ENCODE measurements around the gene SERTAD2. TPM values are rescaled to one million over a fixed set of nuclear protein-coding genes. Genes with fewer than 3 reads are reported as not detected.

Gene SERTAD2
- polyA plus RNA-seq, 1 donor from 2014 or later, result 14.6 TPM

GRCh38 chr2:64632835-64633819 is 20.6 kb downstream of the SERTAD2 start:
- Mint-ChIP-seq H3K27ac (peak overlapping the region; percentile 32 to 65 (median 33)), H3K36me3 (peaks cover 11% of the 10 kb centered on the region), H3K27me3 (no peaks in the 10 kb centered on the region), H3K4me1 (peaks cover 25 to 45% (median 34%) of the 10 kb centered on the region in 3 donors), H3K4me3 (no peak overlapping the region), H3K9me3 (no peaks in the 10 kb centered on the region)

GRCh38 chr2:64631771-64632170 is 21.9 kb downstream of the SERTAD2 start:
- no peaks in the 10 kb centered on the region for H3K27me3 Mint-ChIP-seq
- H3K36me3 Mint-ChIP-seq, result peaks cover 11% of the 10 kb centered on the region
- peak overlapping the region in 1 of 3 donors; percentile 70 for H3K27ac Mint-ChIP-seq
- peaks cover 11 to 31% (median 21%) of the 10 kb centered on the region in 3 donors for H3K4me1 Mint-ChIP-seq
- H3K9me3 Mint-ChIP-seq, result no peaks in the 10 kb centered on the region
- no peak overlapping the region for H3K4me3 Mint-ChIP-seq

- Mint-ChIP-seq H3K27ac (peak overlapping the region in 2 of 3 donors; percentile 67 to 91), H3K36me3 (peaks cover 9% of the 10 kb centered on the region), H3K4me3 (no peak overlapping the region), H3K27me3 (no peaks in the 10 kb centered on the region), H3K9me3 (no peaks in the 10 kb centered on the region), H3K4me1 (peaks cover 12 to 29% (median 20%) of the 10 kb centered on the region in 3 donors)
Measured at GRCh38 chr2:64630752-64631151, 23.0 kb downstream of the SERTAD2 start.

- Mint-ChIP-seq H3K27me3 (no peaks in the 10 kb centered on the region), H3K4me1 (peaks cover 13 to 28% (median 20%) of the 10 kb centered on the region in 3 donors), H3K9me3 (no peaks in the 10 kb centered on the region), H3K27ac (peak overlapping the region in 2 of 3 donors; percentile 70 to 91), H3K4me3 (no peak overlapping the region), H3K36me3 (peaks cover 5% of the 10 kb centered on the region)
Measured at GRCh38 chr2:64629875-64630274, 23.8 kb downstream of the SERTAD2 start.

- H3K4me3 Mint-ChIP-seq, result no peak overlapping the region
- peaks cover 5% of the 10 kb centered on the region for H3K36me3 Mint-ChIP-seq
- peak overlapping the region; percentile 17 to 78 (median 69) for H3K27ac Mint-ChIP-seq
- H3K27me3 Mint-ChIP-seq, result no peaks in the 10 kb centered on the region
- H3K4me1 Mint-ChIP-seq, result peaks cover 13 to 27% (median 20%) of the 10 kb centered on the region in 3 donors
- H3K9me3 Mint-ChIP-seq, result no peaks in the 10 kb centered on the region
Measured at GRCh38 chr2:64629329-64629781, 24.4 kb downstream of the SERTAD2 start.

GRCh38 chr2:64627860-64628841 is 25.6 kb downstream of the SERTAD2 start:
- Mint-ChIP-seq H3K4me1 (peaks cover 13 to 24% (median 18%) of the 10 kb centered on the region in 3 donors), H3K27ac (peak overlapping the region; percentile 69 to 81 (median 78)), H3K9me3 (no peaks in the 10 kb centered on the region), H3K27me3 (no peaks in the 10 kb centered on the region), H3K36me3 (peaks cover 6% of the 10 kb centered on the region), H3K4me3 (no peak overlapping the region)

- Mint-ChIP-seq H3K36me3 (peaks cover 8% of the 10 kb centered on the region), H3K27me3 (no peaks in the 10 kb centered on the region), H3K27ac (no peak overlapping the region), H3K9me3 (no peaks in the 10 kb centered on the region), H3K4me1 (peaks cover 13 to 20% (median 18%) of the 10 kb centered on the region in 3 donors), H3K4me3 (no peak overlapping the region)
Measured at GRCh38 chr2:64626963-64627760, 26.6 kb downstream of the SERTAD2 start.

GRCh38 chr2:64626146-64626809 is 27.4 kb downstream of the SERTAD2 start:
- H3K27ac Mint-ChIP-seq, result peak overlapping the region; percentile 37 to 78 (median 75)
- H3K27me3 Mint-ChIP-seq, result no peaks in the 10 kb centered on the region
- H3K36me3 Mint-ChIP-seq, result peaks cover 7% of the 10 kb centered on the region
- no peaks in the 10 kb centered on the region for H3K9me3 Mint-ChIP-seq
- H3K4me1 Mint-ChIP-seq, result peaks cover 13 to 20% (median 18%) of the 10 kb centered on the region in 3 donors
- no peak overlapping the region for H3K4me3 Mint-ChIP-seq

- H3K27ac Mint-ChIP-seq, result peak overlapping the region; percentile 37 to 75 (median 59)
- H3K27me3 Mint-ChIP-seq, result no peaks in the 10 kb centered on the region
- H3K9me3 Mint-ChIP-seq, result no peaks in the 10 kb centered on the region
- peaks cover 13 to 14% (median 13%) of the 10 kb centered on the region in 3 donors for H3K4me1 Mint-ChIP-seq
- H3K36me3 Mint-ChIP-seq, result peaks cover 5% of the 10 kb centered on the region
- H3K4me3 Mint-ChIP-seq, result peak overlapping the region in 1 of 4 donors; percentile 5
Measured at GRCh38 chr2:64625299-64626145, 28.2 kb downstream of the SERTAD2 start.

GRCh38 chr2:64624862-64625261 is 28.9 kb downstream of the SERTAD2 start:
- H3K36me3 Mint-ChIP-seq, result peaks cover 5% of the 10 kb centered on the region
- H3K27me3 Mint-ChIP-seq, result no peaks in the 10 kb centered on the region
- H3K4me3 Mint-ChIP-seq, result peak overlapping the region in 1 of 4 donors; percentile 45
- H3K4me1 Mint-ChIP-seq, result peaks cover 13% of the 10 kb centered on the region in 3 donors
- no peaks in the 10 kb centered on the region for H3K9me3 Mint-ChIP-seq
- H3K27ac Mint-ChIP-seq, result peak overlapping the region in 1 of 3 donors; percentile 59

GRCh38 chr2:64624108-64624610 is 29.6 kb downstream of the SERTAD2 start:
- H3K27me3 Mint-ChIP-seq, result no peaks in the 10 kb centered on the region
- peaks cover 7 to 13% (median 13%) of the 10 kb centered on the region in 3 donors for H3K4me1 Mint-ChIP-seq
- H3K36me3 Mint-ChIP-seq, result peaks cover 5% of the 10 kb centered on the region
- no peak overlapping the region for H3K27ac Mint-ChIP-seq
- no peaks in the 10 kb centered on the region for H3K9me3 Mint-ChIP-seq
- no peak overlapping the region for H3K4me3 Mint-ChIP-seq

GRCh38 chr2:64623242-64623850 is 30.4 kb downstream of the SERTAD2 start:
- H3K4me3 Mint-ChIP-seq, result peak overlapping the region in 1 of 4 donors; percentile 69
- no peaks in the 10 kb centered on the region for H3K9me3 Mint-ChIP-seq
- peaks cover 3% of the 10 kb centered on the region for H3K36me3 Mint-ChIP-seq
- peaks cover 7 to 13% (median 11%) of the 10 kb centered on the region in 3 donors for H3K4me1 Mint-ChIP-seq
- no peak overlapping the region for H3K27ac Mint-ChIP-seq
- H3K27me3 Mint-ChIP-seq, result no peaks in the 10 kb centered on the region
